Psoas muscle (tissue), 8 donors: ENCODE measurements around the gene DCAF4L1. TPM values are rescaled to one million over a fixed set of nuclear protein-coding genes. Genes with fewer than 3 reads are reported as not detected.
A peak's percentile ranks its signal among the peaks of the same experiment; 100 is the strongest.

ENCODE experiments used
- ATAC-seq, 4 donors: fragments of 200-7000 bp; cut with Tn5 transposase; one replicate each; pipeline ENCODE4 v1.9.1; 2020; ENCODE audit warnings: moderate library complexity in 3 of 4, mild to moderate bottlenecking in 2 of 4
- DNase-seq, 2 donors: peaks; one replicate each; pipeline ENCODE4 v3.0.0-alpha.2; 2020
- H3K27ac ChIP-seq: fragments of 200-600 bp; one replicate; pipeline ENCODE4 v1.8.0; 2022
- H3K27me3 ChIP-seq, 3 donors: fragments of 200-600 bp in 1 of 3; one replicate each; pipeline versions ENCODE4 v1.6.1 to v1.8.0; 2013 to 2022; ENCODE audit warnings: low read length in 2 of 3, mild to moderate bottlenecking in 2 of 3, moderate library complexity in 1 of 3; ENCODE audit not compliant: insufficient read depth in 3 of 3
- H3K36me3 ChIP-seq, 2 donors: fragments of 200-600 bp in 1 of 2; one replicate each; pipeline versions ENCODE4 v1.6.1 to v1.8.0; 2013 to 2022; ENCODE audit warnings: low read depth in 1 of 2, mild to moderate bottlenecking in 1 of 2, moderate library complexity in 1 of 2; ENCODE audit not compliant: insufficient read depth in 1 of 2
- H3K4me1 ChIP-seq: fragments of 200-600 bp; one replicate; pipeline ENCODE4 v1.8.0; 2022
- H3K4me3 ChIP-seq: fragments of 200-600 bp; one replicate; pipeline ENCODE4 v1.8.0; 2022; ENCODE audit warnings: mild to moderate bottlenecking
- H3K9me3 ChIP-seq: fragments of 200-600 bp; one replicate; pipeline ENCODE4 v1.8.0; 2022
- WGBS, 3 donors: extraction: QIAGEN DNeasy Blood & Tissue Kit; methylation state at CpG; one replicate each; pipeline versions ENCODE4 v1.1.6 to v1.1.7; 2013; 5-methylcytosine and 5-hydroxymethylcytosine counted together
- intact Hi-C, 2 donors: fragments of 100-400 bp; cut with DNase I; formaldehyde crosslinking; loops; one replicate each; pipeline versions ENCODE4 v1.11.0 to v1.14.2; 2022
- polyA plus RNA-seq, 3 donors: library from polyadenylated mRNA; stranded (reverse); fragments of 200-250 nt; gene quantifications; one replicate each; pipeline ENCODE4 v1.2.3, GENCODE V29; 2013
- total RNA-seq, 4 donors: library from RNA; stranded (reverse); fragmentation: NEBNext Ultra II Directional in 2 of 4; extraction: Animal tissue kit (Norgen Biotek cat#: 25700) in 2 of 4; gene quantifications; one replicate each; pipeline versions ENCODE4 v1.2.1 to v1.2.4, GENCODE V29; 2021 to 2023
- TF ChIP-seq, protein P1 (sequence below): fragments of 200-600 bp; IDR thresholded peaks from one replicate; pipeline ENCODE4 v1.8.0; 2022; ENCODE audit warnings: antibody characterized with exemption
- donor health status: healthy with polysubstance abuse.
- donor health status: DM: no; HTN: no; CAD: no; lungs with moderate emphysema.
- donor health status: Bipolar disorder and iron deficiency.
- donor health status: healthy.
- donor health status: DM: yes; HTN: yes; CAD: no.
- donor health status: DM: no; HTN: no; CAD: no.
- donor health status: DM: no; HTN: no; CAD: no.
- donor health status: DM: yes; HTN: yes; CAD: no.

Gene DCAF4L1
- total and polyA plus RNA-seq, 7 donors = 0.04 to 1.1 (median 0.25) TPM

DNA sequence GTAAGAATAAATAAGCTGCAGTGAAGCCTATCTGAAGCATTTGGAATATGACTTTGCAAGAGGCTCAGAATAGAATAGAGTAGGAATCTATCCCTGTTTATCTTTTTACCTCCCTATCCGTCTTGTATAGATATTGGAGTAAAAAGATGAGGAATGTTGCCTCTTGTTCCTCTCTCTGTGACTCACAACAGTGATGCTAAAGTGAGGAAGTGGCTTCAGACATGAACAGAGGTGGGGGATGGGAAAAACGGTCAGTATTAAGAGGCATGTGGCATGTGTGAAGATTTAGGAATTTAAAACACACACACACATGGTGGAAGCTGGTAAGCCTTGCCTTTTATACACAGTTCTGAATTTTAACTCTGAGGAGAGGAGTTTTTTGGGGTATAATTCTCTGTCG, 3.8 kb upstream of the DCAF4L1 start:
- Histone ChIP-seq H3K4me3 (no peak overlapping the region), H3K9me3 (no peaks in the 10 kb centered on the region), H3K4me1 (no peaks in the 10 kb centered on the region), H3K36me3 (no peaks in the 10 kb centered on the region), H3K27ac (no peak overlapping the region), H3K27me3 (no peaks in the 10 kb centered on the region)
- ATAC-seq (no peak), DNase-seq (no peak)
- 34 to 38% (median 35%) methylated on average over 3 of the region's 3 CpGs for WGBS, 3 donors
- TF ChIP-seq, protein P1, sequence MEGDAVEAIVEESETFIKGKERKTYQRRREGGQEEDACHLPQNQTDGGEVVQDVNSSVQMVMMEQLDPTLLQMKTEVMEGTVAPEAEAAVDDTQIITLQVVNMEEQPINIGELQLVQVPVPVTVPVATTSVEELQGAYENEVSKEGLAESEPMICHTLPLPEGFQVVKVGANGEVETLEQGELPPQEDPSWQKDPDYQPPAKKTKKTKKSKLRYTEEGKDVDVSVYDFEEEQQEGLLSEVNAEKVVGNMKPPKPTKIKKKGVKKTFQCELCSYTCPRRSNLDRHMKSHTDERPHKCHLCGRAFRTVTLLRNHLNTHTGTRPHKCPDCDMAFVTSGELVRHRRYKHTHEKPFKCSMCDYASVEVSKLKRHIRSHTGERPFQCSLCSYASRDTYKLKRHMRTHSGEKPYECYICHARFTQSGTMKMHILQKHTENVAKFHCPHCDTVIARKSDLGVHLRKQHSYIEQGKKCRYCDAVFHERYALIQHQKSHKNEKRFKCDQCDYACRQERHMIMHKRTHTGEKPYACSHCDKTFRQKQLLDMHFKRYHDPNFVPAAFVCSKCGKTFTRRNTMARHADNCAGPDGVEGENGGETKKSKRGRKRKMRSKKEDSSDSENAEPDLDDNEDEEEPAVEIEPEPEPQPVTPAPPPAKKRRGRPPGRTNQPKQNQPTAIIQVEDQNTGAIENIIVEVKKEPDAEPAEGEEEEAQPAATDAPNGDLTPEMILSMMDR = no peak
- intact Hi-C loops = no loop called here

DNA sequence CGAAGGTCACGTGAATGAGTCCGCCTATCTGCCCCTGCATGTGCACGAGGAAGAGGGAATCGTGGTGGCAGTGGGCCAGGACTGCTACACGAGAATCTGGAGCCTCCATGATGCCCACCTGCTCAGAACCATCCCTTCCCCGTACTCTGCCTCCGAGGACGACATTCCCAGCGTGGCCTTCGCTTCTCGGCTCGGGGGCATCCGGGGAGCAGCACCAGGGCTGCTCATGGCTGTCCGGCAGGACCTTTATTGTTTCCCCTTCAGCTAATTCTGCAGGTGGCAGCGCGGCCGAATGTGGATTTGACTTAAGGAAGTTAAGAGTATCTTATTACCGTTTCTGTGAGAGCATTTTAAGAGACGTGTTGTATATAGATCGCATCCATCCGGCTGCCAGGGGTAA, 1.2 kb downstream of the DCAF4L1 start:
- Histone ChIP-seq H3K27me3 (no peaks in the 10 kb centered on the region), H3K9me3 (no peaks in the 10 kb centered on the region), H3K36me3 (no peaks in the 10 kb centered on the region), H3K27ac (no peak overlapping the region), H3K4me1 (no peaks in the 10 kb centered on the region), H3K4me3 (no peak overlapping the region)
- ATAC-seq (no peak), DNase-seq (no peak)
- 76 to 83% (median 78%) methylated on average over 22 of the region's 22 CpGs for WGBS, 3 donors
- TF ChIP-seq, protein P1 = no peak
- intact Hi-C loops = no loop called here

GRCh38 chr4:41985151-41985550, 3.6 kb downstream of the DCAF4L1 start:
- Histone ChIP-seq H3K27me3 (no peaks in the 10 kb centered on the region), H3K4me1 (no peaks in the 10 kb centered on the region), H3K36me3 (no peaks in the 10 kb centered on the region), H3K9me3 (no peaks in the 10 kb centered on the region), H3K4me3 (no peak overlapping the region), H3K27ac (no peak overlapping the region)
- DNase-seq (no peak), ATAC-seq (no peak)
- TF ChIP-seq, protein P1 = no peak
- intact Hi-C loops = no loop called here
- WGBS, 3 donors = 39 to 52% (median 50%) methylated on average over 1 of the region's 1 CpG

DNA sequence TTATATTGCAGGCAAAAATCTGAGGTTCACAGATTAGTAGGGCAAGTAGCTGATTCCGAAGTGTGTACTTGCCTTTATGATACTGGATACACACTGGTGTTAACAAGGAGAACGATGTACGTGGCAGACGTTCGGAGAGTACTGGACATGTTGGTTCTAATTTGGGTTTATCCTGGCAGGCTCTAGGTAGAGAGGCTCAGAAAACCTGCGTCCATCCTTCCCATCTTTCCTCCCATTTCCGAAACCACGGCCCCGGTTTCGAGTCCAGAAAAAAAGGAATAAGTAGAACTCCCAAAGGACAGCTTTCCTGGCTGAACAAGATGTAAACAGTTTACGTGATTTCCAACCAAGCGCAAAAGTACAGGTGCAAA, 8.4 kb downstream of the DCAF4L1 start:
- H3K27ac ChIP-seq = peak overlapping the region; percentile 90
- peak overlapping the region; percentile 90 for H3K4me3 ChIP-seq
- no peaks in the 10 kb centered on the region for H3K27me3 ChIP-seq
- ATAC-seq (peak in 3 of 4 donors; percentile 3 to 21 (median 4)), DNase-seq (no peak)
- TF ChIP-seq, protein P1 = no peak
- H3K36me3 ChIP-seq = no peaks in the 10 kb centered on the region
- H3K4me1 ChIP-seq = peaks cover 18% of the 10 kb centered on the region
- no peaks in the 10 kb centered on the region for H3K9me3 ChIP-seq
- intact Hi-C loops = loop anchor here in 1 of 2 donors (2.0 kb wide), 1 partner anchor 55 kb away; the partner anchor contains the start of gene TMEM33
- 0 to 1% (median 1%) methylated on average over 12 of the region's 12 CpGs for WGBS, 3 donors
